ENCODE data around the gene DIP2A. TPM values are rescaled to one million over a fixed set of nuclear protein-coding genes. Genes with fewer than 3 reads are reported as not detected.

DIP2A gene
- total and polyA plus RNA-seq, 3 donors from 2014 or later: 42.5 to 104 (median 94.3) TPM

DNA sequence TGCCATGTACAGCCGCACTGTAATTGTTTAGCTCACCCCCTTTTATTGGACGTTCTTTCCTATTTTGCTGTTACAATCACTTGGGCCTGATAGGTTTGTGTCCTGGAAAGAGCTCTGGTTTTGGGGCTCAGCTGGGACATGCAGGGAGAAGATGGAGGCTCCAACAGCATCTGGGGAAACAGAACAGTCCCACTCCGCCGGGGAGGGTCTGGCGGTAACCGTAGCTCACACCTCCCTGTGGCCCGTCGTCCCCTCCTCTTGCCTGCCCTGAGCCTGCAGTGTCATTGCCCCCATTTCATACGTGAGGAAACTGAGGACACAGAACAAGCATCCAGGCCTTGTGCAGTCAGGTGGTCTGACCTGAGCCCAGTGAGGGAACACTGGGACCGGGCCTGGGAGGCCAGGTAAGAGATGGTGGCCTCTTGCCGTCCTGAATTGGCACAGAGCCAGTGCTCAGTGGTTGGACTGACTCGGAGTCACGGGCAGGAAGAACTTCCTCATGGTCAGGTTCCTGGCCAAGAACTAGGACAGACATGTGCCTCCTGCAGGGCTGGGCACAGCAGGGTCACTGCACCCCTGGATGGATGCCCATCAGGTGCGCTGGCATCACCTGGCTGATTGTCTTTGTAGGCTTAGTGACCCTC is 104.4 kb downstream of the DIP2A start:
- DNase-seq: no peak
- Histone ChIP-seq H3K4me3 (no peak overlapping the region), H3K9me3 (no peaks in the 10 kb centered on the region), H3K36me3 (ENCODE audit: low read depth, missing control alignments) (no peaks in the 10 kb centered on the region), H3K4me1 (peaks cover 14% of the 10 kb centered on the region), H3K27me3 (no peaks in the 10 kb centered on the region), H3K27ac (no peak overlapping the region)
- no peak for TF ChIP-seq POLR2A (IDR thresholded peaks at IDR 0.05)
- no peak for TF ChIP-seq CTCF (IDR thresholded peaks at IDR 0.05)
- WGBS, 2 donors: 89 to 95% methylated on average over 11 to 14 of the region's 14 CpGs
- intact Hi-C loops (cut with DNase I; ENCODE audit: low total_unique reads): no loop called here

DNA sequence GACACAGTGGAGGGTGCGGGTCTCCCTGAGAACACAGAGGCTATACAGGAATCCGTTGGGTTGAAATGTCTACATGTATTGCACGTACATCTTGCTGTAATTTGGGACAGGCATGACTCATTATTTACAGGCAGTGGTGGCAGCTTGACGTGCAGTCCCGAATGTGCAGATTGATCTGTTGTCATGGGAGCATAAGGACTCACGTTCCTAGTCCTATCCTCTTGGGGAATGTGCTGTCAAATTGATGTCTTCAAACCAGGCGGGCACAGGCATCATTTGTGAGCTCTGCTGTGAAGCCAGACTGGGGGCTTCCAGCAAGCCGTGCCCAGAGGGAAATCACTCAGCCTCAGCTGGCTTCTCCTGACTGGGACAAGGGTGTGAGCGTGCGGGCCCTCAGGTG is 105.7 kb downstream of the DIP2A start:
- DNase-seq: no peak
- no peak overlapping the region for H3K27ac ChIP-seq
- WGBS, 2 donors: 88 to 98% methylated on average over 9 to 10 of the region's 10 CpGs
- peaks cover 11% of the 10 kb centered on the region for H3K4me1 ChIP-seq
- H3K27me3 ChIP-seq: no peaks in the 10 kb centered on the region
- no peaks in the 10 kb centered on the region for H3K9me3 ChIP-seq
- H3K36me3 ChIP-seq (ENCODE audit: low read depth, missing control alignments): no peaks in the 10 kb centered on the region
- H3K4me3 ChIP-seq: no peak overlapping the region
- intact Hi-C loops (cut with DNase I; ENCODE audit: low total_unique reads): no loop called here
- no peak for TF ChIP-seq POLR2A (IDR thresholded peaks at IDR 0.05)
- TF ChIP-seq CTCF (IDR thresholded peaks at IDR 0.05): no peak

- TF ChIP-seq CTCF (IDR thresholded peaks at IDR 0.05) (no peak), POLR2A (IDR thresholded peaks at IDR 0.05) (no peak)
- Histone ChIP-seq H3K27ac (no peak overlapping the region), H3K9me3 (no peaks in the 10 kb centered on the region), H3K4me1 (no peaks in the 10 kb centered on the region), H3K27me3 (no peaks in the 10 kb centered on the region), H3K36me3 (ENCODE audit: low read depth, missing control alignments) (no peaks in the 10 kb centered on the region), H3K4me3 (no peak overlapping the region)
- DNase-seq: no peak
- intact Hi-C loops (cut with DNase I; ENCODE audit: low total_unique reads): no loop called here
- WGBS, 2 donors: 91 to 97% methylated on average over 12 to 15 of the region's 15 CpGs
Measured at GRCh38 chr21:46567348-46567747, 108.7 kb downstream of the DIP2A start.

DNA sequence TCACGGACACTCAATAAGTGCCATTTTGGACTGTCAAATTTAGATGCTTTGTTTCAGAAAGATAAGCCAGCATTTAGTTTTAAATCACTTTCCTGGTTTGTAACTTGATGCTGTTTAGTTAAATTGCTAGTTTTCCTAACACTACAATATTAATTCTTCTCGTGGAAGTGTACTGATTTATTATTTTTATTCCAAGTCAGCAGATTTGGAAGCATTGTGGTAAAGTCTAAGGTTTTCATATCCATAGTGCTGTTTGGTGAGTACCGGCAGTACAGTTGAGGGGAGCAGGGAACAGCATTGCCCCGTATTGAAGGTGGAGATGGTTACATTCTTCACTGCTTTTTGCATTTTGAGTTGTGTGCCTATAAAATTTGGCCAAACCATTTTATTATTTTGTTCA is 109.9 kb downstream of the DIP2A start:
- Histone ChIP-seq H3K36me3 (ENCODE audit: low read depth, missing control alignments) (no peaks in the 10 kb centered on the region), H3K4me1 (no peaks in the 10 kb centered on the region), H3K9me3 (no peaks in the 10 kb centered on the region), H3K4me3 (no peak overlapping the region), H3K27ac (no peak overlapping the region), H3K27me3 (no peaks in the 10 kb centered on the region)
- WGBS, 2 donors: 90 to 93% methylated on average over 4 of the region's 4 CpGs
- TF ChIP-seq CTCF (IDR thresholded peaks at IDR 0.05): no peak
- no peak for TF ChIP-seq POLR2A (IDR thresholded peaks at IDR 0.05)
- DNase-seq: no peak
- intact Hi-C loops (cut with DNase I; ENCODE audit: low total_unique reads): no loop called here

GRCh38 chr21:46569081-46569480 is 110.4 kb downstream of the DIP2A start:
- intact Hi-C loops (cut with DNase I; ENCODE audit: low total_unique reads): no loop called here
- 93 to 98% methylated on average over 1 of the region's 1 CpG for WGBS, 2 donors

More at GRCh38 chr21:46569081-46569480, 110.4 kb downstream of the DIP2A start:
- Histone ChIP-seq H3K4me3 (no peak overlapping the region), H3K27ac (no peak overlapping the region), H3K9me3 (no peaks in the 10 kb centered on the region), H3K27me3 (no peaks in the 10 kb centered on the region), H3K4me1 (no peaks in the 10 kb centered on the region), H3K36me3 (ENCODE audit: low read depth, missing control alignments) (no peaks in the 10 kb centered on the region)
- TF ChIP-seq CTCF (IDR thresholded peaks at IDR 0.05): no peak
- no peak for TF ChIP-seq POLR2A (IDR thresholded peaks at IDR 0.05)
- DNase-seq: no peak
